Subcutaneous adipose tissue (tissue), 4 donors: ENCODE results near the gene CFAP299. TPM values are rescaled to one million over a fixed set of nuclear protein-coding genes. Genes with fewer than 3 reads are reported as not detected.

Source experiments
- total RNA-seq, 4 donors: library from RNA; depleted of rRNA; stranded (reverse); fragments of >200 nt; gene quantifications; one replicate each; pipeline ENCODE4 v1.1.0, GENCODE V29; 2016
- TF ChIP-seq, protein P1 (sequence below): fragments of 450-650 bp; IDR thresholded peaks from one replicate; pipeline ENCODE4 v1.5.1; 2016; ENCODE audit warnings: low read depth, mild to moderate bottlenecking, control low read depth, antibody characterized with exemption, moderate library complexity

Gene CFAP299
- total RNA-seq, 4 donors from 2014 or later = not detected

DNA sequence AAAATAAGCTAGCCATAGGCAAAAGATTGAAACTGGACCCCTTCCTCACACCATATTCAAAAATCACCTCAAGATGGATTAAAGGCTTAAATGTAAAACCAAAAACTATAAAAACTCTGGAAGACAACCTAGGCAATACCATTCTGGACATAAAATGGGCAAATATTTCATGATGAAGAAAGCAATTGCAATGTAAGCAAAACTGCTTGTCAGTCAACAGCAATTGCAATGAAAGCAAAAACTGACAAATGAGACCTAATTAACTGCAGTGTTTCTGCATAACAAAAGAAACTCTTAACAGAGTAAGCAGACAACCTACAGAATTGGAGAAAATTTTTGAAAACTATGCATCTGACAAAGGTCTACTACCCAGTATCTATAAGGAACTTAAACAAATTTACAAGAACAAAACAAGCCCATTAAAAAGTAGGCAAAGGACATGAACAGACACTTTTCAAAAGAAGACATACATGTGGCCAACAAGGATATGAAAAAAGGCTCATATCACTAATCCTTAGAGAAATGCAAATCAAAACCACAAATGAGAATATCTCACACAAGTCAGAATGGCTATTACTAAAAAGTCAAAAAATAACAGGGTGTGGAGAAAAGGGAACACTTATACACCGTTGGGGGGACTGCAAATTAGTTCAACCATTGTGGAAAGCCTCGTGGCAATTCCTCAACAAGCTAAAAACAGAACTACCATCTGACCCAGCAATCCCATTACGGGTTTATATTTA, 46.7 kb downstream of the CFAP299 start:
- TF ChIP-seq, protein P1, sequence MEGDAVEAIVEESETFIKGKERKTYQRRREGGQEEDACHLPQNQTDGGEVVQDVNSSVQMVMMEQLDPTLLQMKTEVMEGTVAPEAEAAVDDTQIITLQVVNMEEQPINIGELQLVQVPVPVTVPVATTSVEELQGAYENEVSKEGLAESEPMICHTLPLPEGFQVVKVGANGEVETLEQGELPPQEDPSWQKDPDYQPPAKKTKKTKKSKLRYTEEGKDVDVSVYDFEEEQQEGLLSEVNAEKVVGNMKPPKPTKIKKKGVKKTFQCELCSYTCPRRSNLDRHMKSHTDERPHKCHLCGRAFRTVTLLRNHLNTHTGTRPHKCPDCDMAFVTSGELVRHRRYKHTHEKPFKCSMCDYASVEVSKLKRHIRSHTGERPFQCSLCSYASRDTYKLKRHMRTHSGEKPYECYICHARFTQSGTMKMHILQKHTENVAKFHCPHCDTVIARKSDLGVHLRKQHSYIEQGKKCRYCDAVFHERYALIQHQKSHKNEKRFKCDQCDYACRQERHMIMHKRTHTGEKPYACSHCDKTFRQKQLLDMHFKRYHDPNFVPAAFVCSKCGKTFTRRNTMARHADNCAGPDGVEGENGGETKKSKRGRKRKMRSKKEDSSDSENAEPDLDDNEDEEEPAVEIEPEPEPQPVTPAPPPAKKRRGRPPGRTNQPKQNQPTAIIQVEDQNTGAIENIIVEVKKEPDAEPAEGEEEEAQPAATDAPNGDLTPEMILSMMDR = no peak

DNA sequence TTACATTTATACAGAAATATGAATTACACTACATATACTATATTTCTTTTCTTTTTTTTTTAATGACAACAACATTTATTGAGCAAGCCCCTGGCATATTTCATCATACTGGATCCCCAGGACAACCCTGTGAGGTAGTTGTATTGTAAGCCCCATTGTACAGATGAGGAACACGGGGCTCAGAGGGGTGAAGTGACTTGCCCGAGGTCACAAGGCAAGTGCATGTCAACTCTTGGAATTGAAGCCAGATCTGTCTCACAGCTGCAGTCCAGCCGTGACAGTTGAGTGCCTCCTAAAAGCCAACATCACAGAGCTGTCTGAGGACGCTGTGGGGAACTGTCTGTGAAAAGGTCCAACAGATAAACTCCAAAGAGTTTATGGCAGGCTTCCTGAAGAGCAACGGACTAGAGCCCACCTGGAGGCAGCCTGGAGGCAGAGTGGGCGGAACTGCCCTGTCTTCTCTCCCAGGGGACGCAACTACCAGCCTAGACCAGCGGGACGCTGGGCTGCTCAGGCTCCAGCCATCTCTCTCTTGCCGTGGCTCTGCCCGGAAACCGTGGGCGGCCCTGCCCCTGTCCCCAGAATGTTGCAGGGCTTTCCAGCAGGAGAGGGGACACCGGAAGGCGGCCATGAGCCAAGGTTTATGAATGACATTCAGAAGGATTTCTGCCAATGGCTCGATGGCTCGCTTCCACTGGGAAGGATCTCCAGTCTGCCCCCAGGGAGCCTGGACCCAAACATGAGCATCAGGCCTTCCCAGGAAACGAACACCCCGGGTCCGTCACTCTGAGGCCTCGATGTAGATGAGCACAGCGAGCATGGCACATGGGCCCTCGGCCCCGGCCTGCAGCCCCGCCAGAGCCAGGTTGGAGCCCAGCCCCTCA, 50.1 kb downstream of the CFAP299 start:
- TF ChIP-seq, protein P1 = no peak

DNA sequence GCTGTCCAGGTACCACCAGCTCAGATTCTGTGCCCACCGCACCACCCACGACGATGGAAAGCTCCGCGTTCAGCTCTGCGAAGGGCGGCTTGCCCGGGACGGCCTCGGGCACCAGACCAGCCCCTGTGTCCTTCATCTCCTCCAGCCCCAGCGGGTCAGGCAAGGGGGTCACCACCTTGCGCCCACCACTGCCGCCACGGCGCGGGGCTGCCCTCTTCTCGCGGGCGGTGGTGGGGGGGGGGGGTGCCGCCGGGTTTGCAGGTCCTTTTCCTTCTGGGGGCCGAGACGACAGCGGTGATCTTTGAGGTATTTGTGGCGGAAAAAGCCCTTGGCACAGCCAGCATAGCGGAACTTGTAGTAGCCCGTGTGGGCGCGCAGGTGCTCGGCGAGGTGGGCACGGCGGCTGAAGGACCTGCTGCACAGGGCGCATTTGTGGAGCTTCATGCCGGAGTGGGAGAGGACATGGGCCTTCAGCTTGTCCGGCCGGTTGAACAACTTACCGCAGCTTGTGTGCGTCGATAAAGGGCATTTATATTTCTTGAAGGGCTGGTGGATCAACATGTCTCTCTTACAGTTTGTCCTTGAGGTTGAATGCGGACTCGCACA, 50.9 kb downstream of the CFAP299 start:
- TF ChIP-seq, protein P1 = no peak

DNA sequence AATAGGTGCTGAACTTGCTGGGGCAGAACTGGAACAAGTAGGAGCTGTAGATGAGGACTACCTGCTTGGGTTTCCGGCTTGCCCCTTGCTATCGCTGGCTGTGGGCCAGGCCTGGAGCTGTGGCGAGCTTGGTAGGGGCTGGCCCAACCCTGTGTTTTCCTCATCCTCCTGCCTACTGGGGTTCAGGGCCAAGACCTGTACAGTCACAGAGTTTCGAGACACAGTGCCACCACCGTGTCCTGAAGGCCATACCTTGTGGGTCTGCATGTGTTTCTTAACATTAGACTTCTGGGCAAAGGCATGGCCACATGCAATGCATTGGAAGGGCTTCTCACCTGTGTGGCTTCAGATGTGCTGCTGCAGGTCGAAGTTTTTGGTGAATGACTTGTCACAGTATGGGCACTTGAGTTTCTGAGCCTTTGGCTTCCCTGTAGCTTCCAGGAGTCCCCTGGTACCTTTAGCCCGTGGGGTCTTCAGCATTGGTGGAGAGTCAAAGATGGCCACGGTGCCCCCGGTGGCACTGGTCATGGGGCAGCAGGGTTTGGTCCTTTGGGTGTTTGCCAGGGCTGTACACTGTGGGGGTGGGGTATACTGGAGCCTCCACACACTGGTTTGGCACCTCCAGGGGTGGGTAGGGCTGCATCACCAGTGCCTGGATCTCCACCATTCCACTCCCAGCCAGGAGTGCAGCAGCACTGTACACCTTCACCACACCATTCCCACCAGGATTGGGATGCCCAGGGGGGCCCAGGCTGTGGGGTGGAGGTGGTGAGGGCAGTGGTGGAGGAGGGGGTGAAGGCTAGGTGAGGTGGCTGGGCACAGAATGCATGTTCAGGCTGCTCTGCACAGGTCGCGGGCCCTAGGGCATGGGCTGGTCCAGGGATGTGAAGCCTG, 52.1 kb downstream of the CFAP299 start:
- TF ChIP-seq, protein P1 = no peak

DNA sequence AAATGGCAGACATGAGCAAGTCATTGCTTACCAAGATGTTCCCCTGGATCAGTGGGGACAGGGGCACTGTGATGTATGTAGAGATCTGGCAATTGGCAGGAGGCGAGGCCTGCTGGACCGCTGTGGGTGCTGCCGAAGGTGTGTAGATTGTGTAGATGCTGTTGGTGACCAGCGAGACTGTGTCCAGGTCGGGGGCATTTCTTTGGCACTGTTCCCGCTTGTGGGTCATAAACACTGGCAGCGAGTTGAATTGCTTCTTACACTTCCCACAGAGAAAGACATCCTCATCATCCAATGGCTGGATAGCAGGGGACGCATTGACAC, 52.7 kb downstream of the CFAP299 start:
- TF ChIP-seq, protein P1 = no peak

DNA sequence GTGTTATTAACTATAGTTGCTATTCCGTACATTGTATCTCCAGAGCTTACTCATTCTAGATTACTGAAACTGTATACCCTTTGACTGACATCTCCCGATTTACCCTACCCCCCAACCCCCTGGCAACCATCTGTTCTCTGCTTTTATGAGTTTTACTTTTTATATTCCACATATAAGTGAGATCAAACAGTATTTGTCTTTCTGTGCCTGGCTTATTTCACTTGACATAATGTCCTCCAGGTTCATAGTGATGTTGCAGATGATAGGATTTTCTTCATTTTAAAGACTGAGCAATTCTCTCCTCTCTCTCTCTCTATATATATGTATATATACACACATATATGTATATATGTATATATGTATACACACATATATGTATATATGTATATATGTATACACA, 54.6 kb downstream of the CFAP299 start:
- TF ChIP-seq, protein P1 = no peak
